Urinary bladder (tissue), 4 donors: Measurements from ENCODE around the gene ANKMY1. TPM values are rescaled to one million over a fixed set of nuclear protein-coding genes. Genes with fewer than 3 reads are reported as not detected.

Experiments used
- DNase-seq: peaks from one replicate; pipeline ENCODE4 v3.0.0-alpha.2; 2015; ENCODE audit errors: extremely low spot score
- H3K27ac ChIP-seq: one replicate; pipeline ENCODE4 v1.5.1; 2013; ENCODE audit warnings: low read depth, mild to moderate bottlenecking, moderate library complexity
- H3K36me3 ChIP-seq: one replicate; pipeline ENCODE4 v1.6.1; 2013; ENCODE audit warnings: mild to moderate bottlenecking, moderate library complexity; ENCODE audit not compliant: insufficient read depth
- H3K4me1 ChIP-seq: one replicate; pipeline ENCODE4 v1.6.1; 2013; ENCODE audit warnings: mild to moderate bottlenecking, moderate library complexity; ENCODE audit not compliant: insufficient read depth
- H3K4me3 ChIP-seq: one replicate; pipeline ENCODE4 v1.5.1; 2013; ENCODE audit warnings: low read depth, low read length
- WGBS: extraction: QIAGEN DNeasy Blood & Tissue Kit; methylation state at CpG from one replicate; pipeline ENCODE4 v1.1.7; 2013; 5-methylcytosine and 5-hydroxymethylcytosine counted together
- polyA plus RNA-seq: library from polyadenylated mRNA; stranded (reverse); fragments of 200-250 nt; gene quantifications from one replicate; pipeline ENCODE4 v1.2.3, GENCODE V29; 2013
- total RNA-seq: library from RNA; depleted of rRNA; stranded (reverse); fragments of >200 nt; gene quantifications from one replicate; pipeline ENCODE4 v1.2.3, GENCODE V29; 2014
- donor health status: healthy with polysubstance abuse.
- donor health status: healthy.

Gene ANKMY1
- total and polyA plus RNA-seq, 2 donors: 9.6 to 11.1 TPM

DNA sequence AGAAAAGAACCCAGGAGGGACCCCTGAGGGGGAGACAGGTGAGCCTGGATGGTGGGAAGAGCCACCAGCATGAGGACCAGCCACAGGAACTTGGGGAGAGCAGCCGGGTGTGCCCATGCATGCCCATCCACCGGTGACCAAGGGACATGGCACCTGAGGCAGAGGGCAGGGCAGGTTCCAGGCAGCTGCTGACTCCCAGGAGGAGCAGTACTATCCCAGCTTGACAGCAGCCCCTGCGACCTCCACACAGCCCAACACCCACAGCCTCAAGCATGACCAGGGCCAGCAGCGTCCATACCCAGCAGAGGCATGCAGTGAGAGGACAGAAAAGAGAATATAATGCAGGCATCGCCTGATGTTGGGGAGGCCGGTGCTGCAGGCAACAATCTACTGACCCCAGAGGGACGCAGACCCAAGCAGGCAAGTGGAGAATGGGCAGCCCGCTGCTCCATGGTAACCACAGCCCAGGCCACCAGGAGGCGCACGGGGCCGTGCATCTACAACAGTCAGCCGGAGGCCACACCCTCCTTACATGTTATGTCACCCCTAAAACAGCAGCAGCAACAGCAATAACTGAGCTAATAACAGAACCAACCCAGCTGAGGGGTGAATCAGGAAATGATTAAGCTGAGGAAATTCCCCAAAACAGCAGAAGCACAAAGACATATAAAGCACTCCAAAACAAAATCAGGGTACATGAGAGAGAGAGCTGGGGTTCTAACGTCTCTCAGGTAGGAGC, 44.1 kb downstream of the ANKMY1 start:
- H3K27ac ChIP-seq: no peak overlapping the region
- 40% methylated on average over 13 of the region's 13 CpGs for WGBS
- no peak for DNase-seq
- no peaks in the 10 kb centered on the region for H3K4me1 ChIP-seq
- no peaks in the 10 kb centered on the region for H3K36me3 ChIP-seq
- H3K4me3 ChIP-seq: no peak overlapping the region

DNA sequence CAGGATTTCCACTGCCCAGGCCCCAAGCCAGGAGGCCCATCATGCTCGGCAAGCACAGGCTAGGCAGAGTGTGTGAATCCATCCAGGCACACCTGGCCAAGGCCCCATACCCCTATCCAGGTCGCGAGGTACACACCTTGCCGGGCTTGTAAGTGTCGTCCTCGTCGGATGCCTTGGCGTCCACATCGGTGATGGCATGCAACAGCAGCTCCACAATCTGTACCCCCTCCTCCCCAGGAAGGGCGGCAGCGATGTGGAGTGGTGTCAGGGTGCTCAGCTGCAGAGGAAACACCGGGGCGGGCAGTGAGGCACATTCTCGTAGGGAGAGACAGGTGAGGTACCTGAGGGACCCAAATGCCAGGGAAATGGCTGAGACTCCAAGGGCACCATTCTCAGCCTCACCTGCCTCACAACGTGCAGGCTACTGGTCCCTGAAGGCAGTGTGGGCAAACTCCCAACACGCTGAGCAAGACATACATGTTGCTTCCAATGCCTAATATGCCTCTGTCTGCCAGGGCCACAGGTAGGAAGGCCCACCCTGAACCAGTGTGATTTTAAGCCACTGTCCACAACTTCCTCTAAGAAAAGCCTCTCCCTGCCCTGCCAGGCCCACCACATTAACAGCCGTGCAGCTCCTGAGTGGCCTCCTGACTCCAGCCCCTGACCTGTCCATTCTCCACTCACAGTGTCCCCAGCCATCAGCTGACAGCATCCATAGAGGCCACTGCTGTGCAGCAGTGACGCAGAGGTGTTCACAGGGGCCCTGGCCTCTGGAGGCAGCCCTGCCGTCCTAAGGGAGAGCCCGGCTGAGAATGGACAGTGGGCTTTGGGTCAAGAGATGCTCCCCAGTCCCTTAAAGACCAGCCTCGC, 44.9 kb downstream of the ANKMY1 start:
- Histone ChIP-seq H3K27ac (no peak overlapping the region), H3K36me3 (no peaks in the 10 kb centered on the region), H3K4me3 (no peak overlapping the region), H3K4me1 (no peaks in the 10 kb centered on the region)
- no peak for DNase-seq
- 96% methylated on average over 21 of the region's 21 CpGs for WGBS

- no peak overlapping the region for H3K4me3 ChIP-seq
- DNase-seq: no peak
- no peaks in the 10 kb centered on the region for H3K4me1 ChIP-seq
- WGBS: 96% methylated on average over 11 of the region's 11 CpGs
- no peak overlapping the region for H3K27ac ChIP-seq
- H3K36me3 ChIP-seq: no peaks in the 10 kb centered on the region
Measured at GRCh38 chr2:240512109-240512485, 45.7 kb downstream of the ANKMY1 start.

GRCh38 chr2:240511351-240512108, 46.3 kb downstream of the ANKMY1 start:
- Histone ChIP-seq H3K36me3 (no peaks in the 10 kb centered on the region), H3K4me1 (no peaks in the 10 kb centered on the region), H3K4me3 (no peak overlapping the region), H3K27ac (no peak overlapping the region)
- 94% methylated on average over 31 of the region's 31 CpGs for WGBS
- DNase-seq: no peak

- DNase-seq: no peak
- Histone ChIP-seq H3K27ac (no peak overlapping the region), H3K4me1 (no peaks in the 10 kb centered on the region), H3K36me3 (no peaks in the 10 kb centered on the region), H3K4me3 (no peak overlapping the region)
- 95% methylated on average over 12 of the region's 12 CpGs for WGBS
Measured at GRCh38 chr2:240510513-240511210, 47.1 kb downstream of the ANKMY1 start.

DNA sequence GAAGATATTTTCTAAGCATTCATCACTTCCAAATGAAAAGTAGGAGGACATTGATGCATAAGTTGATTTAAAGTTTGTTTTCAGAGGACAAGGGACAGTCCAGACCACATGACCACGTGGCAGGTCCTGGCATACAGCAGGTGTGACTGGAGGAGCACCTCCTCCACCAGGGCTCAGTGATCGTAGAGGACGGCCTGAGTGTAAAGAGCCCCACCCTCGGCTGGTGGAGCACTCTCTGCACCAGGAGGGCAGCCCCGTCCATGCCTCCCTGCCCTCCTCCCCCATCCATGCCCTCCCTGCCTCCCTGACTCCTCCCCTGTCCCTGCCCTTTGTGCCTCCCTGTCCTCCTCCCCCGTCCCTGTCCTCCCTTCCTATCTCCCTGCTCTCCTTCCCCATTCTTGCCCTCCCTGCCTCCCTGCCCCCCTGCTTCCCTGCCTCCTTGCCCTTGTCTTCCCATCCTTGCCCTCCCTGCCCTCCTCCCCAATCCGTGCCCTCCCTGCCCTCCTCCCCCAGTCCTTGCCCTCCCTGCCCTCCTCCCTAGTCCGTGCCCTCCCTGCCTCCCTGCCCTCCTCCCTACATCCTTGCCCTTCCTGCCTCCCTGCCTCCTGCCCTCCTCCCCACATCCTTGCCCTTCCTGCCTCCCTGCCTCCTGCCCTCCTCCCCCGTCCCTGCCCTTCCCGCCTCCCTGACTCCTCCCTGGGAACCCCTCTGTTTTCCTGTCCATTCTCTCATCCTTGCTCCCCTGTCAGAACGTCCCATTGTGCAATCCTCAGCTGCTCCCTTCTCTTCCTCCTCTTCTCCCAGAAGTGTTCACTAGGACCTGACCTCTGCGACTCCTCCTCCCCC, 47.9 kb downstream of the ANKMY1 start:
- H3K27ac ChIP-seq: no peak overlapping the region
- 66% methylated on average over 12 of the region's 12 CpGs for WGBS

DNA sequence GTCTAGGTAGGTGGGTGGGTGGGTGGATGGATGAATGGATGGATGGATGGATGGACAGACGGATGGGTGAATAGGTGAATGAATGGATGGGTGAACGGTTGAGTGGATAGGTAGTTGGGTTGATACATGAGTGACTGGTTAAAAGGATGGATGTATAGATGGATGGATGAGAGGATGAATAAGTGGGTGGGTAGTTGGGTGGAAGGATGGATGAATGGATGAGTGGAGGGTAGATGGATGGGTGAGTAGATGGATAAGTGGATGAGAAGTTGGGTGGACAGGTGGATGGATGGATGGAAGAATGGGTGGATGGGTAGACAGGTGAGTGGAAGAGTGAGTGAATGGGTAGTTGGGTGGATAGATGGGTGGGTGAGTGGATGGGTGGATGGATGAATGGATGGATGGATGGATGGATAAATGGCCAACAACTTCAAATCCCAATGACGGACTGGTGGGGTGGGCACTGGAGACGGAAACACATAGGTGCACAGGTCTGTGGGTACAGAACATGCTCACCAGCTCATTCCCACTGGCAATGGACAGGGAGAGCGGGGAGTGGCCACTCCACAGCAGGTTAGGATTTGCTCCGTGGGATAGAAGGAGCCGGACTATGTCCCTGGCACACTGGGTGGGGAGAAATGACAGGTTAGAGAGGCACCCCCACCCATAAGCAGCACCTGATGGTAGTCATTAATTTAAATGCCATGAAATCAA, 48.8 kb downstream of the ANKMY1 start:
- WGBS: 99% methylated on average over 7 of the region's 7 CpGs
- no peaks in the 10 kb centered on the region for H3K36me3 ChIP-seq
- no peak overlapping the region for H3K4me3 ChIP-seq
- no peaks in the 10 kb centered on the region for H3K4me1 ChIP-seq
- H3K27ac ChIP-seq: no peak overlapping the region
- no peak for DNase-seq

More for the DNA sequence above, 47.9 kb downstream of the ANKMY1 start:
- Histone ChIP-seq H3K36me3 (no peaks in the 10 kb centered on the region), H3K4me1 (no peaks in the 10 kb centered on the region), H3K4me3 (no peak overlapping the region)
- no peak for DNase-seq

GRCh38 chr2:240507778-240508251, 50.0 kb downstream of the ANKMY1 start:
- no peaks in the 10 kb centered on the region for H3K4me1 ChIP-seq
- no peak overlapping the region for H3K4me3 ChIP-seq
- 92% methylated on average over 11 of the region's 11 CpGs for WGBS
- no peak for DNase-seq
- H3K27ac ChIP-seq: no peak overlapping the region
- no peaks in the 10 kb centered on the region for H3K36me3 ChIP-seq

DNA sequence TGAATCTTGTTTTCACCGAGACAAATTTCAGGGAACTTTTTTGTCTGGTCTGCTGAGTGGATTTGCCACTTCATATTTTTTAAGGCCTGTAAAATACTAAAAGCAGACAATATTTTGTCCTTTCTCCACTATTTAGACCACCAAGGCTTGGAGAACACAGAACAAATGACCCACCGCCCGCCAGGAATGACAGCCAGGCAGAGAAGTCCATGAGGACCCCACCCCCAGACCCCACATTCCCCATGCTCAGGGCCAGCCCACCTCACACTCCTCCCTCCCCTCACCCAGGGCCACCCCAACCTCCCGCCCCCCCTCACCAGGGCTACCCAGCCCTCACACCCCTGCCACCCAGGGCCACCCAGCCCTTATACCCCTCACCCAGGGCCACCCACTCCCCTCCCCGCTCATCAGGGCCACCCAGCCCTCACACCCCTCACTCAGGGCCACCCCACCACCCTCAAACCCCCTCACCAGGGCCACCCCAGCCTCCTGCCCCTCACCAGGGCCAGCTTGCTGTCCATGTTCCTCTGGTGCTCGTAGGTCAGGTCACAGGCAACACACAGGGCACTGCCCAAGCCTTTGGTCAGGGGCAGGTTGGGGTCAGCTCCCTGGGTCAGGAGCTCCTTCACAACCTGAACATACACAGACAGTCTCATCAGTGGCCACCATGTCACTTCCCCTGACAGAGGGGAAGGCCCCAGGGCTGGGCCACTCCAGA, 50.6 kb downstream of the ANKMY1 start:
- no peak overlapping the region for H3K27ac ChIP-seq
- H3K4me3 ChIP-seq: no peak overlapping the region
- no peaks in the 10 kb centered on the region for H3K36me3 ChIP-seq
- 93% methylated on average over 6 of the region's 6 CpGs for WGBS
- H3K4me1 ChIP-seq: no peaks in the 10 kb centered on the region
- no peak for DNase-seq

GRCh38 chr2:240506406-240507059, 51.3 kb downstream of the ANKMY1 start:
- no peak for DNase-seq

GRCh38 chr2:240505910-240506309, 51.9 kb downstream of the ANKMY1 start:
- 84% methylated on average over 14 of the region's 14 CpGs for WGBS
- DNase-seq: no peak

More at GRCh38 chr2:240506406-240507059, 51.3 kb downstream of the ANKMY1 start:
- 84% methylated on average over 17 of the region's 17 CpGs for WGBS
- Histone ChIP-seq H3K36me3 (no peaks in the 10 kb centered on the region), H3K4me1 (no peaks in the 10 kb centered on the region), H3K27ac (no peak overlapping the region), H3K4me3 (no peak overlapping the region)

More at GRCh38 chr2:240505910-240506309, 51.9 kb downstream of the ANKMY1 start:
- H3K4me3 ChIP-seq: no peak overlapping the region
- no peaks in the 10 kb centered on the region for H3K4me1 ChIP-seq
- H3K27ac ChIP-seq: no peak overlapping the region
- H3K36me3 ChIP-seq: no peaks in the 10 kb centered on the region
